Keratinocyte (primary cell): Measurements from ENCODE around the gene FHOD3. TPM values are rescaled to one million over a fixed set of nuclear protein-coding genes. Genes with fewer than 3 reads are reported as not detected.

Experiments
- DNase-seq: peaks from one replicate; pipeline ENCODE4 v3.0.0-alpha.2; 2011; ENCODE audit warnings: low read depth, missing footprints, low spot score
- FAIRE-seq: peaks from 2 replicates; lab custom pipeline; 2011; peaks lifted over from hg19 to GRCh38; lab: Jason Lieb, UNC
- H2AFZ ChIP-seq: 2 replicates; pipeline ENCODE4 v1.6.0; 2012; ENCODE audit warnings: low read length, control low read depth, inconsistent platforms; ENCODE audit not compliant: control insufficient read depth
- H3K27ac ChIP-seq: 2 replicates; pipeline ENCODE4 v1.5.1; 2011; ENCODE audit warnings: low read length; ENCODE audit not compliant: control insufficient read depth, insufficient read depth
- H3K27me3 ChIP-seq: 3 replicates; pipeline ENCODE4 v1.6.0; 2011; ENCODE audit warnings: low read length; ENCODE audit not compliant: control insufficient read depth, insufficient read depth; ENCODE audit errors: extremely low read depth
- H3K36me3 ChIP-seq, 2 experiments: 2 replicates in 1 of 2; 3 replicates in 1 of 2; pipeline ENCODE4 v1.5.1; 2011; ENCODE audit warnings: low read length in 2 of 2, mild to moderate bottlenecking in 1 of 2; ENCODE audit not compliant: control insufficient read depth in 2 of 2, insufficient read depth in 2 of 2; ENCODE audit errors: extremely low read depth in 1 of 2
- H3K4me1 ChIP-seq: 3 replicates; pipeline ENCODE4 v1.5.1; 2011; ENCODE audit warnings: low read length; ENCODE audit not compliant: control insufficient read depth, insufficient read depth; ENCODE audit errors: extremely low read depth
- H3K4me2 ChIP-seq: 3 replicates; pipeline ENCODE4 v1.6.0; 2011; ENCODE audit warnings: low read depth, low read length; ENCODE audit not compliant: control insufficient read depth, insufficient read depth; ENCODE audit errors: extremely low read depth
- H3K4me3 ChIP-seq, 3 experiments: fragments of 200-600 bp in 1 of 3; sonication (generic) in 1 of 3; 2 replicates in 2 of 3; 3 replicates in 1 of 3; pipeline ENCODE4 v1.5.1; 2011 to 2016; ENCODE audit warnings: low read length in 3 of 3, mild to moderate bottlenecking in 3 of 3, control low read depth in 2 of 3, inconsistent platforms in 1 of 3, low read depth in 1 of 3, mixed read lengths in 1 of 3, mixed run types in 1 of 3, moderate library complexity in 1 of 3; ENCODE audit not compliant: control insufficient read depth in 2 of 3, insufficient read depth in 2 of 3; ENCODE audit errors: extremely low read depth in 1 of 3
- H3K79me2 ChIP-seq: 2 replicates; pipeline ENCODE4 v1.6.0; 2012; ENCODE audit warnings: low read length; ENCODE audit not compliant: control insufficient read depth, insufficient read depth
- H3K9ac ChIP-seq: 3 replicates; pipeline ENCODE4 v1.6.0; 2011; ENCODE audit warnings: low read length; ENCODE audit not compliant: control insufficient read depth, insufficient read depth; ENCODE audit errors: extremely low read depth
- H3K9me1 ChIP-seq: 3 replicates; pipeline ENCODE4 v1.6.0; 2011; ENCODE audit warnings: low read length; ENCODE audit not compliant: control insufficient read depth, insufficient read depth; ENCODE audit errors: extremely low read depth
- H3K9me3 ChIP-seq: 2 replicates; pipeline ENCODE4 v1.5.1; 2012; ENCODE audit warnings: low read depth, low read length; ENCODE audit not compliant: control insufficient read depth
- H4K20me1 ChIP-seq: 3 replicates; pipeline ENCODE4 v1.6.0; 2011; ENCODE audit warnings: low read length; ENCODE audit not compliant: control insufficient read depth, insufficient read depth; ENCODE audit errors: extremely low read depth
- EZH2 ChIP-seq: IDR thresholded peaks from one replicate; pipeline ENCODE4 v1.6.1; 2012; ENCODE audit warnings: inconsistent platforms, mild to moderate bottlenecking, low read length, moderate library complexity
- dilution Hi-C: fragments of 300-500 bp; cut with MboI; formaldehyde crosslinking; loops from one replicate; pipeline ENCODE4 v1.7.0; 2020; ENCODE audit warnings: low sequenced_read_pairs; ENCODE audit not compliant: extremely low pct_ligation_motif_present
- polyA plus RNA-seq, 5 experiments: library from polyadenylated mRNA; depleted of rRNA in 3 of 5; stranded (reverse) in 3 of 5; stranded (forward) in 1 of 5; unstranded in 1 of 5; fragments of >200 nt; gene quantifications; 1 replicate in 1 of 5; 2 replicates in 3 of 5; 3 replicates in 1 of 5; pipeline versions ENCODE4 v1.2.1 to v1.2.3, GENCODE V29; 2011 to 2012; ENCODE audit warnings: missing spikeins in 2 of 5, low read depth in 1 of 5, low replicate concordance in 1 of 5
- TF ChIP-seq, protein P1 (sequence below), 3 experiments: IDR thresholded peaks in 1 of 3; conservative IDR thresholded peaks in 1 of 3; optimal IDR thresholded peaks in 1 of 3; 2 replicates in 2 of 3; 3 replicates in 1 of 3; pipeline versions ENCODE3 to v1.5.1; 2011; ENCODE audit warnings: low read length in 3 of 3, mild to moderate bottlenecking in 3 of 3, moderate library complexity in 2 of 3, control low read depth in 1 of 3, inconsistent platforms in 1 of 3; ENCODE audit not compliant: insufficient read depth in 2 of 3; ENCODE audit errors: extremely low read depth in 1 of 3

Gene FHOD3
- polyA plus RNA-seq, 1 donor (not counting 4 experiments of a cell fraction or from before 2014, with no cell fraction given), result 7.7 TPM

DNA sequence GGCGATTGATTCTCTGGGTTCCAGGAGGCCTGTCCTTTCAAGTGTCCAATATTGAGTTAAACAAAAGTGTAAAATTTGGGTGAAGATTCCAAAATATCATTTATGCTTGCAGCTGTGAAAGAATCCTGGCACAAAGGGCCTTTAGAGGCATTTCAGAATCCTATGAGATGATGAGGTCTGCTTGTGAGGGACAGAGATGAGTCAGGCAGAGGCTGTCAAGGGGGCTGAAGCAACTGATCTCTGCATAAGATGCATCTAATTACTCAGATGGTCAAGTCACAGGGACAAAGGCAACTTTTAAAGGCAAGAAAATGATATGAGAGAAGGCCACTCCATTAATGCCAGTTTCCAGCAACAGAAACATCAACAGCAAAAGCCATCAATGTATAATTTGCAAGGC, 78.8 kb downstream of the FHOD3 start:
- H3K79me2 ChIP-seq, result no peaks in the 10 kb centered on the region
- no peaks in the 10 kb centered on the region for H3K27me3 ChIP-seq
- no peak overlapping the region for H3K4me3 ChIP-seq
- no peak overlapping the region for H3K27ac ChIP-seq
- no peaks in the 10 kb centered on the region for H3K36me3 ChIP-seq
- DNase-seq (no peak), FAIRE-seq (no peak)
- H3K9ac ChIP-seq, result no peak overlapping the region
- TF ChIP-seq EZH2, result no peak
- TF ChIP-seq, protein P1, sequence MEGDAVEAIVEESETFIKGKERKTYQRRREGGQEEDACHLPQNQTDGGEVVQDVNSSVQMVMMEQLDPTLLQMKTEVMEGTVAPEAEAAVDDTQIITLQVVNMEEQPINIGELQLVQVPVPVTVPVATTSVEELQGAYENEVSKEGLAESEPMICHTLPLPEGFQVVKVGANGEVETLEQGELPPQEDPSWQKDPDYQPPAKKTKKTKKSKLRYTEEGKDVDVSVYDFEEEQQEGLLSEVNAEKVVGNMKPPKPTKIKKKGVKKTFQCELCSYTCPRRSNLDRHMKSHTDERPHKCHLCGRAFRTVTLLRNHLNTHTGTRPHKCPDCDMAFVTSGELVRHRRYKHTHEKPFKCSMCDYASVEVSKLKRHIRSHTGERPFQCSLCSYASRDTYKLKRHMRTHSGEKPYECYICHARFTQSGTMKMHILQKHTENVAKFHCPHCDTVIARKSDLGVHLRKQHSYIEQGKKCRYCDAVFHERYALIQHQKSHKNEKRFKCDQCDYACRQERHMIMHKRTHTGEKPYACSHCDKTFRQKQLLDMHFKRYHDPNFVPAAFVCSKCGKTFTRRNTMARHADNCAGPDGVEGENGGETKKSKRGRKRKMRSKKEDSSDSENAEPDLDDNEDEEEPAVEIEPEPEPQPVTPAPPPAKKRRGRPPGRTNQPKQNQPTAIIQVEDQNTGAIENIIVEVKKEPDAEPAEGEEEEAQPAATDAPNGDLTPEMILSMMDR (optimal IDR thresholded peaks at IDR 0.05 in 1 of 3, IDR thresholded peaks at IDR 0.05 in 1 of 3, conservative IDR thresholded peaks at IDR 0.05 in 1 of 3; ENCODE audit: extremely low read depth in 1 of 3, insufficient read depth in 2 of 3, low read length in 3 of 3), result no peak
- H3K4me2 ChIP-seq, result no peak overlapping the region
- no peaks in the 10 kb centered on the region for H4K20me1 ChIP-seq
- H3K9me3 ChIP-seq, result no peaks in the 10 kb centered on the region
- dilution Hi-C loops, result no loop called here
- H3K9me1 ChIP-seq, result no peaks in the 10 kb centered on the region
- peaks cover 6% of the 10 kb centered on the region for H3K4me1 ChIP-seq
- H2AFZ ChIP-seq, result no peak overlapping the region

DNA sequence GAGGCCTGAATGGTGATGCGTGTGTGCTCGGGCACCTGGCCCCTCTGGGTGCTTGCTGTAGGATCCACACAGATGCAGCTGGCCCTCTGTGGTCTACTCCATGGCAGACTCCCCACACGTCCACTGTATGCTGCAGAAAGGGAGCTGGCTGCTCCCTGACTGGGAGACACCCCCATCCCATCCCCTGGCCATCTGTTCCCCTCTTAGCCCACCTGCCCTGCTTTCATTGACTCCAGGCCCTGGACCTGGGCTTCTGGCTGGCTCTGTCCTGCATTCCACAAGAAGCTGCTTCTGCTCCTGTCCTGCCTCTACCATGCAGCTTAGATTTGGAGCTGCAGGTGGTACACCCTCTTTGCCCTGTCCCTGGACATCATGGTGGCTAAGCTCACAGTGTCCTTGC, 80.1 kb downstream of the FHOD3 start:
- Histone ChIP-seq H3K79me2 (no peaks in the 10 kb centered on the region), H3K27ac (no peak overlapping the region), H3K4me2 (no peak overlapping the region), H2AFZ (no peak overlapping the region), H3K27me3 (no peaks in the 10 kb centered on the region), H4K20me1 (no peaks in the 10 kb centered on the region), H3K9ac (no peak overlapping the region), H3K9me3 (no peaks in the 10 kb centered on the region), H3K4me1 (peaks cover 6% of the 10 kb centered on the region), H3K9me1 (no peaks in the 10 kb centered on the region), H3K4me3 (no peak overlapping the region), H3K36me3 (no peaks in the 10 kb centered on the region)
- TF ChIP-seq EZH2, result no peak
- TF ChIP-seq, protein P1 (optimal IDR thresholded peaks at IDR 0.05 in 1 of 3, IDR thresholded peaks at IDR 0.05 in 1 of 3, conservative IDR thresholded peaks at IDR 0.05 in 1 of 3; ENCODE audit: extremely low read depth in 1 of 3, insufficient read depth in 2 of 3, low read length in 3 of 3), result no peak
- dilution Hi-C loops, result no loop called here
- FAIRE-seq, result no peak
- DNase-seq, result no peak
